OCI-M2 (cell line): ENCODE data around the gene CFAP54.
"Not testable (repeated sequence)": the region's sequence is repeated elsewhere in the genome, so short reads cannot be mapped to it uniquely, and the experiment has no call there.

Experiments
- DNase-seq: peaks from one replicate; lab custom pipeline; 2025; ENCODE audit not compliant: unreplicated experiment; lab: John Stamatoyannopoulos, UW

The CFAP54 gene

GRCh38 chr12:96474206-96474605, 15.2 kb upstream of the CFAP54 start:
- no peak for DNase-seq

DNA sequence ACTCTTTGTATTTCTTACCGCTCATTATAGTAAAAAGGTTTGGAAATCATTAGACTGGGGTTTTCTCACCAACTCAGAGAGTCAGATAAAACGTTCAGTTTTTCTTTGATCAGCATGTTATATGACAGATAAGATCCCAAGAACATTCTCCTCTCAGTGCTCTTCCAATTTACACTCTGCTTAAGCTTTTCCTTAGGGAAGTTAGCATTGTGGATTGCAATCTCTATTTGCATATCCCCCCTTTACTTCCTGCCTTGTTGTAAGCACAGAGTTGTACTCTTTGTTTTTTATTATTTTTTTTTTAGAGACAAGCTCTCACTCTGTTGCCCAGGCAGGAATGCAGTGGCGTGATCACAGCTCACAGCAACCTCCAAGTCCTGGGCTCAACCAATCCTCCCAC, 11.4 kb upstream of the CFAP54 start:
- no peak for DNase-seq

GRCh38 chr12:96482086-96482485, 7.3 kb upstream of the CFAP54 start:
- no peak for DNase-seq

- no peak for DNase-seq
Measured at GRCh38 chr12:96483116-96483515, 6.3 kb upstream of the CFAP54 start.

DNA sequence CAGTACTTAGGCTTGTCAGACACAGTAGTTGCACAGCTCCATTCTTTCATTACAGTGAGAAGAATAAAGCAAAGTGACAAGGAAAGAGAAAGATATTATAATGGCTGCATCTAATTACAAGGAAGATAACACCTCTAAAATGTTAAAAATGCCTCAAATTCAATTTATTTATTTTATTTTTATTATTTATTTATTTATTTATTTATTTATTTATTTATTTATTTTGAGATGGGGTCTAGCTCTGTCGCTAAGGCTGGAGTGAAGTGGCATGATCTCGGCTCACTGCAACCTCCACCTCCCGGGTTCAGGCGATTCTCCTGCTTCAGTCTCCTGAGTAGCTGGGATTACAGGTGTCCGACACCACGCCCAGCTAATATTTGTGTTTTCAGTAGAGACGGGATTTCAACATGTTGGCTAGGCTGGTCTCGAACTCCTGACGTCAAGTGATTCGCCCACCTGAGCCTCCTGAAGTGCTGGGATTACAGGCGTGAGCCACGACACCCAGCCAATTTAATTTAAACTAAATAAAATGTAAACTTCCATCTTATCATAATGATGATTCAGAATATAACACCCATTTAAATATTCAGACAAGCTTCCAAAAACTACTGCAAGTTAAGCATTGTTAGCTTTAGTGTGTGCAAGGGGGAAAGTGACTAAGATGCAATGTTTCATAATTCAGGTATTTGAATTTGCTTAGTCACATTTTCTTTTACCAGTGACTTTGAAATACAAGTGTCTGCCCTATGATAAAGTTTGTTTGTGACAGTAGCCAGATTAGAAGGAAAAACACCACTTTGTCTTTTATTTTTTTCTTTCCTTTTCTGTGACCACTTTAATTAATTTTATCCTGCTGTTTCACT, 2.4 kb upstream of the CFAP54 start:
- DNase-seq: no peak

- no peak for DNase-seq
Measured at GRCh38 chr12:96487634-96488033, 1.7 kb upstream of the CFAP54 start.

GRCh38 chr12:96493106-96493505, 3.7 kb downstream of the CFAP54 start:
- no peak for DNase-seq

GRCh38 chr12:96494154-96494553, 4.8 kb downstream of the CFAP54 start:
- DNase-seq: not testable (repeated sequence)

DNA sequence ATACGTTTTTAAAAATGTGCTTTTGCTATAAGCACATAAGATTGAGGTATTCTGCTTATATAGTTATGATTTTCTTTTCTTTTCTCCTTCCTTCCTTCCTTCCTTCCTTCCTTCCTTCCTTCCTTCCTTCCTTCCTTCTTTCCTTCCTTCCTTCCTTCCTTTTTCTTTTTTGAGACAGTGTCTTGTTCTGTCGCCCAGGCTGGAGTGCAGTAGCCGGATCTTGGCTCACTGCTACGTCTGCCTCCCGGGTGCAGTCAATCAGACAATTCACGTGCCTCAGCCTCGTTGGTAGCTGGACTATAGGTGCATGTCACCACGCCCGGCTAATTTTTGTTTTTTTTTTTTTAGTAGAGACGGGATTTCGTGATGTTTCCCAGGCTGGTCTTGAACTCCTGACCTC, 5.8 kb downstream of the CFAP54 start:
- no peak for DNase-seq

DNA sequence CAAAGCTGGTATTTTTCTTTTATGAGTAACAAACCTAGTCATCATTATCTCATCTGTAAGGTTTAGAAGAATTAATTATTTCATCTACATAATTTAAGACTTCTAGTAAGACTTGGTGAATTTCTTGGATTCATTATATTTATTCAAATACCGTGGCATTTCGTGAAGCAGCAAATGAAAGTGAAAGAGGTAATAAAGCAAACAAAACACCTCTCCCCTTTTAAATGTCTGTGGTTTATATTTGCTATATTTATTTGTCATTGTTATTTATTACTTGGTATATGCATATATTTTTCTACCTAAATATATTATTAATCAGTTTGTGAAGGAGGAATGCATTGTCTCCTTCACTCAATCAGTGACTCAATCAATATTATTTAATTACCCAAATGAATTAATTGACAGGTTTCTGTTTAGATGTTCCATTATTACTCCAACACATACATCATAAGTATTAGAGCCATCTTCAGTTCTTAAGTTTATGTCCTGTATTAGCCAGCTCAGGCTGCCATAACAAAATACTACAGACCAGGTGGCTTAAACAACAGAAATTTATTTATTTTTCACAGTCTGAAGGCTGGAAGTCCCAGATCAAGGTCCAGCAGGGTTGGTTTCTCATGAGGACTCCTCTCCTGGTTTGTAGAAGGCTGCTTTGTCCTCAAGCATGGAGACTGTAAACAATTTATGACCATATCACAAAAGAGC, 6.6 kb downstream of the CFAP54 start:
- DNase-seq: no peak

- no peak for DNase-seq
Measured at GRCh38 chr12:96496944-96497343, 7.6 kb downstream of the CFAP54 start.

DNA sequence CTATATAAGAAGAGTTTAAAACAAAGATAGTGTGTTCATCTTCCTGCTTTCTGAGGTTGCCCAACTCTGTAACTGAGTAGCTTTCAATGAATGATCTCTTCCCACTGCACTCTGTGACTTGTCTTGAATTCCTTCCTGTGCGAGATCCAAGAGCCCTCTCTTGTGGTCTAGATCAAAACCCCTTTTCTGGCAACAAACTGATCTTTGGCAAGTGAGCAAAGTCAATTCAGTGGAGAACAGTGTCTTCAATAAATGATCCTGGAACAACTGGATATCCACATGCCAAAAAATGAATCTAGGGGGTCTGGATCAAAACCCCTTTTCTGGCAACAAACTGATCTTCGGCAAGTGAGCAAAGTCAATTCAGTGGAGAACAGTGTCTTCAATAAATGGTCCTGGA, 8.5 kb downstream of the CFAP54 start:
- DNase-seq: no peak

DNA sequence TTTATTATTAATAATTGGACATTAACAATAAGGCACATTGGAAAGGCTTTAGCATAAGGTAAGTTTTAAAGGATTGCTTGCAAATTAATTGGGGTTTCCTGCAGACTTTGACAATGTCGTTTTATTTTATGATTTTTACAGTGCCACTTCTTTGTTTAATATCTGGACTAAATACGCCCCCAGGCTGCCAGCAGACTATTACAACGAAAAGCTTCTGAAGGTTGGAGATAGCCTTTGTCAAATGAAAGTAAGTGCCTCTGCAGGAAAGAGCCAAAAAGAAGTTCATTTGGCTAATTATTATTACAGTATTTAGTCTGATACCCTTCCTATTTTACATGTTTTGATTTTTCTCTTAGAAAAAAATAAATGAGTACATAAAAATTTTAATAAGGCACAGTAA, 11.3 kb downstream of the CFAP54 start:
- DNase-seq: no peak

- no peak for DNase-seq
Measured at GRCh38 chr12:96501133-96501761, 11.9 kb downstream of the CFAP54 start.

DNA sequence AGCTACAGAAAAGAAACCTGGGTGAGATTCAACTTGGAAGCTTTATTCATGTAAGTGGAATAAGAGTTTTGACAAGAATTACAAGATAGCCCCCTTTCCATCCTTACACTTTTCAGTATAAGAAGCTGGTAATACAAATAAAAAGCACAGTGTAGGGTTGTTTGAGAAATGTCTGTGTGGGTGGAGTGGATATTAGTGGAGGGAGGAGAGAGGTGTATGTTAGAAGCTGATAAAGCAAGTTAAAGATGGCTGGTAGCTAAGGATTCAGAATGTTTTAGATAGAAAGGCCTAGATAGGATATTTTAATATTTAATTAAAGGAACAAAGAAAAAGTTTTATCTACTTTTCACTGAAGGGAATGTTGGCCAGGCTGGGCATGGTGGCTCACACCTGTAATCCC, 12.5 kb downstream of the CFAP54 start:
- DNase-seq: no peak

- DNase-seq: no peak
Measured at GRCh38 chr12:96502477-96502876, 13.1 kb downstream of the CFAP54 start.

GRCh38 chr12:96502949-96503532, 13.7 kb downstream of the CFAP54 start:
- no peak for DNase-seq

- no peak for DNase-seq
Measured at GRCh38 chr12:96503976-96504375, 14.6 kb downstream of the CFAP54 start.

- no peak for DNase-seq
Measured at GRCh38 chr12:96506776-96507175, 17.4 kb downstream of the CFAP54 start.

GRCh38 chr12:96510306-96510764, 21.0 kb downstream of the CFAP54 start:
- no peak for DNase-seq

GRCh38 chr12:96513166-96513565, 23.8 kb downstream of the CFAP54 start:
- DNase-seq: no peak

DNA sequence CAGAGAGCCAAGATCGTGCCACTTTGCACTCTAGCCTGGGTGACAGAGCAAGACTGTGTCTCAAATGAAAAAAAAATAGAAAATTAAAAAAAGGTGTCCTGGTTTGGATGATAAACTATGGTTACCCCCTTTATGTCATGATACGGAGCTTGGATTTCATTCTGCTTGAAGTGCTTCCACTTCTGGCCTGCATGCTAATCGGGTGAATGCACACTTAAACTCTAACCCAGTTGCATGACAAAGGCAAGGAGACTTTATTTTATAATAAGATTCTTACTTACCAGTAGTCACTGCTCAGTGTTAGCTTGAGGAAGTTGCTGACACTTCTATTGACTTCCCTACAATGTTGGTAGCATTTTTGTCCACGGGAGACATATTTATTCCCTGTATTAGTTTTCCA, 24.3 kb downstream of the CFAP54 start:
- DNase-seq: no peak
